Astrocyte of the cerebellum (primary cell): ENCODE measurements around the gene WNK2.

Source experiments
- DNase-seq: peaks from one replicate; pipeline ENCODE4 v3.0.0-alpha.2; 2011; ENCODE audit warnings: low read depth
- H3K4me3 ChIP-seq: 2 replicates; pipeline ENCODE4 v1.5.1; 2011; ENCODE audit warnings: mild to moderate bottlenecking, low read depth, low read length, moderate library complexity
- CTCF ChIP-seq: IDR thresholded peaks from 2 replicates; pipeline ENCODE4 v1.5.1; 2012; ENCODE audit warnings: low read length, low read depth, moderate library complexity, mild to moderate bottlenecking; ENCODE audit errors: missing control alignments
- in situ Hi-C: cut with HindIII; loops from 2 replicates; pipeline ENCODE4 v1.10.0; 2017; ENCODE audit warnings: low sequenced_read_pairs

The WNK2 gene

DNA sequence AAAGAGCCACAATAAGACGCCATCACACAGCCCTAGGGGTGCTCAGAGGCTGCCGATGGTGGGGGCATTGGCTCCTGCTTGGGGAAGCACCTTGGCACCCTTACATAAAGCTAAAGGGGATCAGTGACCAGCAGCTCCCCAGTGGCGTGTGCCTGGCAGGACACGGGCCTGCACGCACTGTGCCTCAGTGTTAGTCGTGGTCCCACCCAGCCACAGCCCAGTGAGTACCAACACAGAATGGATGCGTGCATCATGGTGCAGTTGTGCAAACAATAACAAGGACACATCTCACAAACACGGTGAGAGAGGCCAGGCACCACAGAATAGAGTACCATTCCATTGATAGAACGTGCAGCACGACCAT lies 103.2 kb downstream of the WNK2 start:
- no peak for TF ChIP-seq CTCF
- in situ Hi-C loops: no loop called here
- DNase-seq: no peak
- H3K4me3 ChIP-seq: no peak overlapping the region

DNA sequence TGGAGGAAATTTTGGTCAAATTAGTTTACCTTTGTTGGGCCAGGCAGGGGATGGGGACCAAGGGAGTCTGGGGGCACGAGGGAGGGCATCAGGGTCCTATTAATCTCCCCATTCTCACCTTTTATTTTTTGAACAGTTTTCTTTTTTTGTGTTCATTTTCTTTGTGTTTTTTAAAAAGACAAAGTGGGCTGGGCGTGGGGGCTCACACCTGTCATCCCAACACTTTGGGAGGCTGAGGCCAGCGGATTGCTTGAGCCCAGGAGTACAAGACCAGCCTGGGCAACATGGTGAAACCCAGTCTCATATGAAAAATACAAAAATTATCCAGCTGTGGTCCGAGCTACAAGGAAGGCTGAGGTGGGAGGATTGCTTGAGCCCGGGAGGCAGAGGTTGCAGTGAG lies 103.7 kb downstream of the WNK2 start:
- in situ Hi-C loops: no loop called here
- no peak for DNase-seq
- H3K4me3 ChIP-seq: no peak overlapping the region
- no peak for TF ChIP-seq CTCF

GRCh38 chr9:93288341-93288740 lies 104.4 kb downstream of the WNK2 start:
- TF ChIP-seq CTCF: no peak
- DNase-seq: no peak
- in situ Hi-C loops: no loop called here
- H3K4me3 ChIP-seq: no peak overlapping the region

- H3K4me3 ChIP-seq: no peak overlapping the region
- DNase-seq: no peak
- in situ Hi-C loops: no loop called here
- no peak for TF ChIP-seq CTCF
Measured at GRCh38 chr9:93288891-93289883, 105.2 kb downstream of the WNK2 start.

- no peak for TF ChIP-seq CTCF
- in situ Hi-C loops: loop anchor here (5.0 kb wide), 1 partner anchor 133 kb away; no protein-coding TSS in a partner anchor
- DNase-seq: no peak
- H3K4me3 ChIP-seq: no peak overlapping the region
Measured at GRCh38 chr9:93290495-93291434, 106.8 kb downstream of the WNK2 start.

DNA sequence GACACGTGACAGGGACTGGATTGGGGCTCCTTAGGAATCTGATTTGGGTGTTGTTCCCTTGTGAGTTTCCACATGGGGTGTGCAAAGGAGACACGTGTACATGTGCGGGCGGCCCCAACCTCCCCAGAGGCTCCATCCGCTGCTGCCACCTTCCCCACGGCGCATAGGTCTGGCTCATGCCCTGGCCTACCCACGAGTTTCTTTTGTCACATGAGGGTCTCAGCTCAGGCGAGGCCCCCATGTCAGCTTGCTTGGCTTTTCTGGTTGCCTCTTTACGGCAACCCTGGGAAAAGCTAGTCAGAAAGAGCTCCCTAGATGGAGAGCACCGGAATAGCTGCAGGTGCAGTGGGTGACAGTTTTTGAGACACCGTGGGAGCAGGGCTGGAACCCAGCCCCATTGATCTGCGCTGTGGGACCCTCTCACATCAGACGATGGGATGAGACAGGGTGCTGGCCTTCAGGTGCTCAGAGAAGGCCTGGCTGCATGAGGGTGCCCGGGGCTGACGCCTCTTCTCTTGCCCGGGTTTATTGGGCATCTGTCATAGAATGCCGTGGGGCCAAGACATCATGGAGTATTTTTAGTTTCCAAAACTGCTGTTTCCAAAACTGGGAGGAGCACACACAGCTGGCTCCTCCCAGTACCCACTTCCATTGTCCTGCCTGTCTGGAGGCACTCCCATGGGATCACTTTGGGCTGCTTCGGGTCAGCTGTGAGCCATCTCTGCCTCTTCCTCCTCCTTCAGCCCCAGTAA lies 107.8 kb downstream of the WNK2 start:
- H3K4me3 ChIP-seq: no peak overlapping the region
- no peak for DNase-seq
- TF ChIP-seq CTCF: no peak
- in situ Hi-C loops: loop anchor here (5.0 kb wide), 1 partner anchor 134 kb away; no protein-coding TSS in a partner anchor
